Caco-2 (cell line): Measurements from ENCODE around the gene ERBB3. TPM values are rescaled to one million over a fixed set of nuclear protein-coding genes. Genes with fewer than 3 reads are reported as not detected.
"Not testable (repeated sequence)": the region's sequence is repeated elsewhere in the genome, so short reads cannot be mapped to it uniquely, and the experiment has no call there.

Source experiments
- BruUV-seq: library from RNA; stranded (reverse); fragments of 400-500 nt; replicated peaks from 2 replicates; lab custom pipeline; 2021; lab: Mats Ljungman, UMichigan
- CTCF ChIA-PET: fragments of 300-600 bp; sonication (Branson Sonifier 250); formaldehyde crosslinking; loops from one replicate; lab custom pipeline; 2022; ENCODE audit warnings: antibody characterized with exemption; lab: Charles Lee
- POLR2A ChIA-PET: fragments of 300-600 bp; sonication (Branson Sonifier 250); formaldehyde crosslinking; loops from one replicate; lab custom pipeline; 2022; ENCODE audit warnings: antibody characterized with exemption; lab: Charles Lee
- DNase-seq, 2 experiments: peaks; one replicate each; pipeline versions ENCODE4 v3.0.0 to v3.0.0-alpha.2; 2020 to 2022
- H3K27me3 ChIP-seq: replicated peaks from 2 replicates; pipeline ENCODE4 v1.6.0; 2011; ENCODE audit warnings: low read length; ENCODE audit not compliant: control insufficient read depth, insufficient read depth
- H3K36me3 ChIP-seq: 2 replicates; pipeline ENCODE4 v1.5.1; 2011; ENCODE audit warnings: low read length; ENCODE audit not compliant: control insufficient read depth, insufficient read depth
- H3K4me1 ChIP-seq: fragments of 250-450 bp; sonication (Bioruptor Pico); 2 replicates; pipeline ENCODE4 v1.5.1; 2020; ENCODE audit warnings: mild to moderate bottlenecking
- H3K4me3 ChIP-seq: 2 replicates; pipeline ENCODE4 v1.5.1; 2011; ENCODE audit warnings: low read depth, mild to moderate bottlenecking, control low read depth, low read length
- H3K9me3 ChIP-seq: fragments of 250-450 bp; sonication (Bioruptor Pico); 2 replicates; pipeline ENCODE4 v1.5.1; 2020; ENCODE audit warnings: mild to moderate bottlenecking, moderate library complexity
- H3K27ac Mint-ChIP-seq: one replicate; pipeline ENCODE4 v1.8.0; 2022; ENCODE audit warnings: mixed read lengths; ENCODE audit not compliant: unreplicated experiment
- H3K27me3 Mint-ChIP-seq: one replicate; pipeline ENCODE4 v1.8.0; 2022; ENCODE audit warnings: mixed read lengths; ENCODE audit not compliant: insufficient read depth, unreplicated experiment
- H3K36me3 Mint-ChIP-seq: one replicate; pipeline ENCODE4 v1.8.0; 2022; ENCODE audit warnings: mild to moderate bottlenecking, mixed read lengths; ENCODE audit not compliant: insufficient read depth, unreplicated experiment
- H3K4me1 Mint-ChIP-seq: one replicate; pipeline ENCODE4 v1.8.0; 2022; ENCODE audit warnings: low read depth, mixed read lengths; ENCODE audit not compliant: unreplicated experiment
- H3K4me3 Mint-ChIP-seq: one replicate; pipeline ENCODE4 v1.8.0; 2022; ENCODE audit warnings: mild to moderate bottlenecking, moderate library complexity, mixed read lengths; ENCODE audit not compliant: unreplicated experiment
- H3K9me3 Mint-ChIP-seq: one replicate; pipeline ENCODE4 v1.8.0; 2022; ENCODE audit warnings: mixed read lengths; ENCODE audit not compliant: unreplicated experiment
- CTCF ChIP-seq, 2 experiments: fragments of 200-600 bp in 1 of 2; IDR thresholded peaks; 1 replicate in 1 of 2; 2 replicates in 1 of 2; pipeline versions ENCODE4 v1.5.1 to v1.8.0; 2011 to 2022; ENCODE audit warnings: antibody characterized with exemption in 1 of 2, control low read depth in 1 of 2, inconsistent platforms in 1 of 2, low read depth in 1 of 2, low read length in 1 of 2, mild to moderate bottlenecking in 1 of 2, moderate library complexity in 1 of 2; ENCODE audit not compliant: insufficient read depth in 1 of 2, severe bottlenecking in 1 of 2, unreplicated experiment in 1 of 2
- intact Hi-C: fragments of 100-400 bp; cut with micrococcal nuclease; formaldehyde crosslinking; loops from one replicate; pipeline ENCODE4 v1.10.0; 2022; ENCODE audit not compliant: unreplicated experiment
- total RNA-seq: library from RNA; stranded (reverse); gene quantifications from 2 replicates; pipeline ENCODE4 v1.2.3, GENCODE V29; 2022

The ERBB3 gene
- total RNA-seq, 1 experiment from 2014 or later, result 109 TPM

- POLR2A ChIA-PET, result interaction anchor here (0.6 to 3.5 kb wide), 4 partner anchors 12 to 459 kb away, joined by 4 to 27 read pairs (median 14); partner anchors contain the start of genes ESYT1 and PA2G4
- peak; percentile 91 to 94 for DNase-seq
- peaks cover 58% of the 10 kb centered on the region for H3K36me3 Mint-ChIP-seq
- 0 out of 2 replicates have a peak, but pooled peaks cover 1% of the 10 kb centered on the region for H3K36me3 ChIP-seq
- H3K9me3 ChIP-seq, result no peaks in the 10 kb centered on the region
- no peaks in the 10 kb centered on the region for H3K9me3 Mint-ChIP-seq
- intact Hi-C loops, result loop anchor here (1.0 to 10.0 kb wide), 2 partner anchors 12 to 372 kb away; partner anchors contain the start of genes GDF11 and PA2G4
- H3K27ac Mint-ChIP-seq, result peak within 1 kb of the TSS; percentile 100
- TF ChIP-seq CTCF (IDR thresholded peaks at IDR 0.05; ENCODE audit: insufficient read depth in 1 of 2, low read depth in 1 of 2, low read length in 1 of 2, severe bottlenecking in 1 of 2, unreplicated experiment in 1 of 2), result no peak
- H3K4me1 Mint-ChIP-seq, result peaks cover 20% of the 10 kb centered on the region
- peak within 1 kb of the TSS; percentile 70 for H3K4me3 ChIP-seq
- peak within 1 kb of the TSS; percentile 97 for H3K4me3 Mint-ChIP-seq
- BruUV-seq, result no TSS peak
- peaks cover 18% of the 10 kb centered on the region for H3K4me1 ChIP-seq
- H3K27me3 Mint-ChIP-seq, result peaks cover 2% of the 10 kb centered on the region
- H3K27me3 ChIP-seq, result no peaks in the 10 kb centered on the region
- CTCF ChIA-PET, result no interaction called here
Observed at GRCh38 chr12:56116267-56117081, 36.5 kb downstream of the ERBB3 start, which contains the start of gene RPL41. RPL41 (plus strand) TSS chr12:56116633.

GRCh38 chr12:56117082-56117706, 37.2 kb downstream of the ERBB3 start:
- ChIA-PET CTCF (interaction anchor here (2.7 to 3.3 kb wide), 2 partner anchors 42 to 72 kb away, joined by 24 to 99 read pairs; partner anchors contain the start of genes MYL6 and SMARCC2), POLR2A (interaction anchor here (0.6 to 3.5 kb wide), 9 partner anchors 11 to 528 kb away, joined by 3 to 27 read pairs (median 7); partner anchors contain the start of genes ESYT1, PA2G4, RNF41 and SMARCC2)
- not testable (repeated sequence) for H3K9me3 ChIP-seq, H3K27me3 ChIP-seq, H3K9me3 Mint-ChIP-seq, DNase-seq, H3K27me3 Mint-ChIP-seq, H3K36me3 ChIP-seq
- Mint-ChIP-seq H3K36me3 (peaks cover 51% of the 10 kb centered on the region), H3K27ac (peak overlapping the region; percentile 100), H3K4me1 (peaks cover 20% of the 10 kb centered on the region), H3K4me3 (peak overlapping the region; percentile 97)
- peak overlapping the region; percentile 70 for H3K4me3 ChIP-seq
- intact Hi-C loops, result loop anchor here (10.0 kb wide), 1 partner anchor 372 kb away; the partner anchor contains the start of gene GDF11
- BruUV-seq, result TSS peak; percentile 95
- peaks cover 18% of the 10 kb centered on the region for H3K4me1 ChIP-seq

GRCh38 chr12:56117778-56118687, 38.1 kb downstream of the ERBB3 start, which contains the start of gene ZC3H10:
ZC3H10 (plus strand) TSS chr12:56118266; CDS start chr12:56120563, 2,297 bp downstream.
- H3K4me3 Mint-ChIP-seq, result peak within 1 kb of the TSS; percentile 97
- ChIA-PET POLR2A (interaction anchor here (0.6 to 3.5 kb wide), 15 partner anchors 8 to 527 kb away, joined by 3 to 27 read pairs (median 4); partner anchors contain the start of genes ESYT1, MYL6, PA2G4 and RAB5B), CTCF (interaction anchor here (0.6 to 3.3 kb wide), 12 partner anchors 10 to 191 kb away, joined by 3 to 99 read pairs (median 7); partner anchors contain the start of genes ESYT1, MYL6, MYL6B and PA2G4)
- no TSS peak for BruUV-seq
- peak; percentile 98 to 99 for DNase-seq
- peak in 1 of 2 experiments; percentile 53 for TF ChIP-seq CTCF (IDR thresholded peaks at IDR 0.05; ENCODE audit: insufficient read depth in 1 of 2, low read depth in 1 of 2, low read length in 1 of 2, severe bottlenecking in 1 of 2, unreplicated experiment in 1 of 2)
- peaks cover 20% of the 10 kb centered on the region for H3K4me1 Mint-ChIP-seq
- H3K27me3 Mint-ChIP-seq, result peaks cover 2% of the 10 kb centered on the region
- H3K36me3 Mint-ChIP-seq, result peaks cover 43% of the 10 kb centered on the region
- H3K4me3 ChIP-seq, result peak within 1 kb of the TSS; percentile 70
- H3K4me1 ChIP-seq, result peaks cover 18% of the 10 kb centered on the region
- H3K9me3 Mint-ChIP-seq, result no peaks in the 10 kb centered on the region
- H3K27ac Mint-ChIP-seq, result peak within 1 kb of the TSS; percentile 100
- H3K27me3 ChIP-seq, result no peaks in the 10 kb centered on the region
- 0 out of 2 replicates have a peak, but pooled peaks cover 1% of the 10 kb centered on the region for H3K36me3 ChIP-seq
- intact Hi-C loops, result loop anchor here (1.0 to 10.0 kb wide), 5 partner anchors 39 to 373 kb away; partner anchors contain the start of genes COQ10A, GDF11 and NABP2
- no peaks in the 10 kb centered on the region for H3K9me3 ChIP-seq
